Keratinocyte (primary cell): ENCODE data around the gene ZDHHC3. TPM values are rescaled to one million over a fixed set of nuclear protein-coding genes. Genes with fewer than 3 reads are reported as not detected.

ENCODE experiments used
- DNase-seq: peaks from one replicate; pipeline ENCODE4 v3.0.0-alpha.2; 2011; ENCODE audit warnings: low read depth, missing footprints, low spot score
- FAIRE-seq: peaks from 2 replicates; lab custom pipeline; 2011; peaks lifted over from hg19 to GRCh38; lab: Jason Lieb, UNC
- H2AFZ ChIP-seq: 2 replicates; pipeline ENCODE4 v1.6.0; 2012; ENCODE audit warnings: low read length, control low read depth, inconsistent platforms; ENCODE audit not compliant: control insufficient read depth
- H3K27ac ChIP-seq: 2 replicates; pipeline ENCODE4 v1.5.1; 2011; ENCODE audit warnings: low read length; ENCODE audit not compliant: control insufficient read depth, insufficient read depth
- H3K27me3 ChIP-seq: 3 replicates; pipeline ENCODE4 v1.6.0; 2011; ENCODE audit warnings: low read length; ENCODE audit not compliant: control insufficient read depth, insufficient read depth; ENCODE audit errors: extremely low read depth
- H3K36me3 ChIP-seq, 2 experiments: 2 replicates in 1 of 2; 3 replicates in 1 of 2; pipeline ENCODE4 v1.5.1; 2011; ENCODE audit warnings: low read length in 2 of 2, mild to moderate bottlenecking in 1 of 2; ENCODE audit not compliant: control insufficient read depth in 2 of 2, insufficient read depth in 2 of 2; ENCODE audit errors: extremely low read depth in 1 of 2
- H3K4me1 ChIP-seq: 3 replicates; pipeline ENCODE4 v1.5.1; 2011; ENCODE audit warnings: low read length; ENCODE audit not compliant: control insufficient read depth, insufficient read depth; ENCODE audit errors: extremely low read depth
- H3K4me2 ChIP-seq: 3 replicates; pipeline ENCODE4 v1.6.0; 2011; ENCODE audit warnings: low read depth, low read length; ENCODE audit not compliant: control insufficient read depth, insufficient read depth; ENCODE audit errors: extremely low read depth
- H3K4me3 ChIP-seq, 3 experiments: fragments of 200-600 bp in 1 of 3; sonication (generic) in 1 of 3; 2 replicates in 2 of 3; 3 replicates in 1 of 3; pipeline ENCODE4 v1.5.1; 2011 to 2016; ENCODE audit warnings: low read length in 3 of 3, mild to moderate bottlenecking in 3 of 3, control low read depth in 2 of 3, inconsistent platforms in 1 of 3, low read depth in 1 of 3, mixed read lengths in 1 of 3, mixed run types in 1 of 3, moderate library complexity in 1 of 3; ENCODE audit not compliant: control insufficient read depth in 2 of 3, insufficient read depth in 2 of 3; ENCODE audit errors: extremely low read depth in 1 of 3
- H3K79me2 ChIP-seq: 2 replicates; pipeline ENCODE4 v1.6.0; 2012; ENCODE audit warnings: low read length; ENCODE audit not compliant: control insufficient read depth, insufficient read depth
- H3K9ac ChIP-seq: 3 replicates; pipeline ENCODE4 v1.6.0; 2011; ENCODE audit warnings: low read length; ENCODE audit not compliant: control insufficient read depth, insufficient read depth; ENCODE audit errors: extremely low read depth
- H3K9me1 ChIP-seq: 3 replicates; pipeline ENCODE4 v1.6.0; 2011; ENCODE audit warnings: low read length; ENCODE audit not compliant: control insufficient read depth, insufficient read depth; ENCODE audit errors: extremely low read depth
- H3K9me3 ChIP-seq: 2 replicates; pipeline ENCODE4 v1.5.1; 2012; ENCODE audit warnings: low read depth, low read length; ENCODE audit not compliant: control insufficient read depth
- H4K20me1 ChIP-seq: 3 replicates; pipeline ENCODE4 v1.6.0; 2011; ENCODE audit warnings: low read length; ENCODE audit not compliant: control insufficient read depth, insufficient read depth; ENCODE audit errors: extremely low read depth
- EZH2 ChIP-seq: IDR thresholded peaks from one replicate; pipeline ENCODE4 v1.6.1; 2012; ENCODE audit warnings: inconsistent platforms, mild to moderate bottlenecking, low read length, moderate library complexity
- dilution Hi-C: fragments of 300-500 bp; cut with MboI; formaldehyde crosslinking; loops from one replicate; pipeline ENCODE4 v1.7.0; 2020; ENCODE audit warnings: low sequenced_read_pairs; ENCODE audit not compliant: extremely low pct_ligation_motif_present
- polyA plus RNA-seq, 5 experiments: library from polyadenylated mRNA; depleted of rRNA in 3 of 5; stranded (reverse) in 3 of 5; stranded (forward) in 1 of 5; unstranded in 1 of 5; fragments of >200 nt; gene quantifications; 1 replicate in 1 of 5; 2 replicates in 3 of 5; 3 replicates in 1 of 5; pipeline versions ENCODE4 v1.2.1 to v1.2.3, GENCODE V29; 2011 to 2012; ENCODE audit warnings: missing spikeins in 2 of 5, low read depth in 1 of 5, low replicate concordance in 1 of 5
- TF ChIP-seq, protein P1 (sequence below), 3 experiments: IDR thresholded peaks in 1 of 3; conservative IDR thresholded peaks in 1 of 3; optimal IDR thresholded peaks in 1 of 3; 2 replicates in 2 of 3; 3 replicates in 1 of 3; pipeline versions ENCODE3 to v1.5.1; 2011; ENCODE audit warnings: low read length in 3 of 3, mild to moderate bottlenecking in 3 of 3, moderate library complexity in 2 of 3, control low read depth in 1 of 3, inconsistent platforms in 1 of 3; ENCODE audit not compliant: insufficient read depth in 2 of 3; ENCODE audit errors: extremely low read depth in 1 of 3

ZDHHC3 gene
- polyA plus RNA-seq, 1 donor (not counting 4 experiments of a cell fraction or from before 2014, with no cell fraction given): 151 TPM

DNA sequence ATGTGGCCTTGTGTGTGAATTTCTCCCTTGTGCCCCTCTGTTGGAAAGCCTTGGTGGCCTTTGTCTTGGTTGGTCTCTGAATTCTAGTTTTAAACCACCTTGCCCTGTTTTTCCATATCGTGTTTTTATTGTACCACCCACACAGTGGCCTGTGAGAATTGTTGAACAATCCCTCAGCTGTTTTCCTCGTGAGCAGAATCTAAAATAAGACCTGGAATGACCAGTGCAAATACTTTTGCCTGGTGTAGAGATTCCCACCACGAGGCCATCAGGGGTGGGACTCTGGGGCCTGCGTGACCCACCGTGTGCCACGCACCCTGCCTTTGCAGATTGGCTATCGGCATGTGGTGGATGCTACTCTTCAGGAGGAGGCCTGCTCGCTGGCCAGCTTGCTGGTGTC is 31.1 kb upstream of the ZDHHC3 start:
- Histone ChIP-seq H3K27ac (no peak overlapping the region), H3K9ac (no peak overlapping the region), H3K4me1 (peaks cover 29% of the 10 kb centered on the region), H3K27me3 (no peaks in the 10 kb centered on the region), H3K9me1 (no peaks in the 10 kb centered on the region), H3K4me2 (no peak overlapping the region), H4K20me1 (no peaks in the 10 kb centered on the region), H3K36me3 (peaks cover 29 to 40% of the 10 kb centered on the region in 2 experiments), H3K79me2 (no peaks in the 10 kb centered on the region), H3K4me3 (no peak overlapping the region), H2AFZ (no peak overlapping the region), H3K9me3 (no peaks in the 10 kb centered on the region)
- TF ChIP-seq, protein P1, sequence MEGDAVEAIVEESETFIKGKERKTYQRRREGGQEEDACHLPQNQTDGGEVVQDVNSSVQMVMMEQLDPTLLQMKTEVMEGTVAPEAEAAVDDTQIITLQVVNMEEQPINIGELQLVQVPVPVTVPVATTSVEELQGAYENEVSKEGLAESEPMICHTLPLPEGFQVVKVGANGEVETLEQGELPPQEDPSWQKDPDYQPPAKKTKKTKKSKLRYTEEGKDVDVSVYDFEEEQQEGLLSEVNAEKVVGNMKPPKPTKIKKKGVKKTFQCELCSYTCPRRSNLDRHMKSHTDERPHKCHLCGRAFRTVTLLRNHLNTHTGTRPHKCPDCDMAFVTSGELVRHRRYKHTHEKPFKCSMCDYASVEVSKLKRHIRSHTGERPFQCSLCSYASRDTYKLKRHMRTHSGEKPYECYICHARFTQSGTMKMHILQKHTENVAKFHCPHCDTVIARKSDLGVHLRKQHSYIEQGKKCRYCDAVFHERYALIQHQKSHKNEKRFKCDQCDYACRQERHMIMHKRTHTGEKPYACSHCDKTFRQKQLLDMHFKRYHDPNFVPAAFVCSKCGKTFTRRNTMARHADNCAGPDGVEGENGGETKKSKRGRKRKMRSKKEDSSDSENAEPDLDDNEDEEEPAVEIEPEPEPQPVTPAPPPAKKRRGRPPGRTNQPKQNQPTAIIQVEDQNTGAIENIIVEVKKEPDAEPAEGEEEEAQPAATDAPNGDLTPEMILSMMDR (optimal IDR thresholded peaks at IDR 0.05 in 1 of 3, IDR thresholded peaks at IDR 0.05 in 1 of 3, conservative IDR thresholded peaks at IDR 0.05 in 1 of 3; ENCODE audit: extremely low read depth in 1 of 3, insufficient read depth in 2 of 3, low read length in 3 of 3): no peak
- no peak for TF ChIP-seq EZH2
- no peak for FAIRE-seq
- no peak for DNase-seq
- dilution Hi-C loops: no loop called here

DNA sequence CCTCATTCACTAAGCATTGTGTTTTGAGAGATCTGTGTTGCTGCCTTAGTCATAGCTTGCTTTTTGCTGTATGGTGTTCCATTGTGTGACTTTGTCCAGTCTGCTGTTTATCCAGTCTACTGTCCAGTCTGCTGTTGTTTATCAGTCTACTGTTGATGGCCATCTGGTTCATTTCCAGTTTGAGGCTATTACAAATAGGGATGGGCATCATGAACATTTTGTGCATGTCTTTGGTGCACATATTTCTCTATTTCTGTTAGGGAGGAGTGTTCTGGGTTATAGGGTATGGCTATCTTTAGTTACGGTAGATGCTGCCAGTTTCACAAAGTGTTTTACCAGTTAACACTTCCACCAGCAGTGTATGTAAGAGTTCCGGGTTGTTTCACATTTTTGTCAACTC is 27.9 kb upstream of the ZDHHC3 start:
- no peaks in the 10 kb centered on the region for H3K9me3 ChIP-seq
- H3K27me3 ChIP-seq: no peaks in the 10 kb centered on the region
- no peak overlapping the region for H3K27ac ChIP-seq
- TF ChIP-seq, protein P1 (optimal IDR thresholded peaks at IDR 0.05 in 1 of 3, IDR thresholded peaks at IDR 0.05 in 1 of 3, conservative IDR thresholded peaks at IDR 0.05 in 1 of 3; ENCODE audit: extremely low read depth in 1 of 3, insufficient read depth in 2 of 3, low read length in 3 of 3): no peak
- TF ChIP-seq EZH2: no peak
- DNase-seq: no peak
- dilution Hi-C loops: no loop called here
- no peaks in the 10 kb centered on the region for H4K20me1 ChIP-seq
- peaks cover 39 to 51% of the 10 kb centered on the region in 2 experiments for H3K36me3 ChIP-seq
- no peak overlapping the region for H3K9ac ChIP-seq
- FAIRE-seq: no peak
- H3K9me1 ChIP-seq: no peaks in the 10 kb centered on the region
- peaks cover 10% of the 10 kb centered on the region for H3K4me1 ChIP-seq
- H3K4me3 ChIP-seq: no peak overlapping the region
- no peak overlapping the region for H2AFZ ChIP-seq
- H3K79me2 ChIP-seq: no peaks in the 10 kb centered on the region
- no peak overlapping the region for H3K4me2 ChIP-seq
